NCI-H1417 treated with DMSO at 0.1 percent for 48 hours (cell line): ENCODE measurements around the gene ZNF30.
"Not testable (repeated sequence)": the region's sequence is repeated elsewhere in the genome, so short reads cannot be mapped to it uniquely, and the experiment has no call there.

Source experiments
- DNase-seq: peaks from one replicate; lab custom pipeline; 2025; lab: John Stamatoyannopoulos, UW

ZNF30 gene

DNA sequence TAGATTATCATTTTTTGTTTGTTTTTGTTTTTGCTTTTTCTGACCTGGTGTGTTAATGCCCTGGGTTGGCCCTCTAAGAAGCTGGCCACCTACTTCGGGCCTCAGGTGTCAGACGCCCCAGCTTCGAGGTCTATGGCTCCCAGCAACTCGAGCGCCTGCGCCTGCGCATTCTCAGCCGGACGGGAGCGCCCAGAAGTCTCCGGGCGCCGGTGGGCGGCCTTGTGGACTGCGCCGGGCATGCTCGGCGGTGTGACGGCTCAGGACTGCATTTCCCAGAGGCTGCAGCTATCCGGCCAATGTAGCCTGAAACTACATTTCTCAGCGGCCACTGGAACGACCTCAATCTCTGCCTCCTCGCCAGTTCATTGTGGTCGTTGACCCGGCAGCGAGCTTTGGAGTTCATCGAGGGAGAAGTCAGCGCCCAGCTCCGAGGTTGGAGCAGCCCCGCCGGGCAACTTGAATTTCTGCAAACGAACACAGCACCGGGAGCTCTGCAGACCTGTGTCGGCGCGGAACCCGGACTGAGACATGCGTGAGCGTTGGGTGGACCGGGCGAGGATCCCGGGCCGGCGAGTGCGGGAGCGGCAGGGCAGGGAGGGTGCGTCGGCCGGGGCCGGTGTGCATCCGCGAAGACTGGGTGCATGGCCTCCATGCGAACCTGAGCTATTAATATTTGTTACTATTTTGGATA, at the start of gene ZNF30:
Gene ZNF30 (plus strand): TSS at position 219 of the 691 bp plus-strand sequence. CDS start 3,045 bp downstream, outside the sequence.
- DNase-seq, result peak; percentile 36

DNA sequence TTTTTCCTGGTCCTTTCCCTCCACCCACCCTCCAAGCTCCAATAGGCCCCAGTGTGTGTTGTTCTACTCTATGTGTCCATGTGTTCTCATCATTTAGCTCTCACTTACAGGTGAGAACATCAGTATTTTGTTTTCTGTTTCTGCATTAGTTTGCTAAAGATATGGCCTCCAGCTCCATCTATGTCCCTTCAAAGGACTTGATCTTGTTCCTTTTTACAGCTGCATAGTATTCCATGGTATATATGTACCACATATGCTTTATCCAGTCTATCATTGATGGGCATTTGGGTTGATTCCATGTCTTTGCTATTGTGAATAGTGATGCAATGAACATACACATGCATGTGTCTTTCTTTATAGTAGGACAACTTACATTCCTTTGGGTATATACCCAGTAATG, 47.1 kb upstream of the ZNF30 start:
- DNase-seq, result no peak

DNA sequence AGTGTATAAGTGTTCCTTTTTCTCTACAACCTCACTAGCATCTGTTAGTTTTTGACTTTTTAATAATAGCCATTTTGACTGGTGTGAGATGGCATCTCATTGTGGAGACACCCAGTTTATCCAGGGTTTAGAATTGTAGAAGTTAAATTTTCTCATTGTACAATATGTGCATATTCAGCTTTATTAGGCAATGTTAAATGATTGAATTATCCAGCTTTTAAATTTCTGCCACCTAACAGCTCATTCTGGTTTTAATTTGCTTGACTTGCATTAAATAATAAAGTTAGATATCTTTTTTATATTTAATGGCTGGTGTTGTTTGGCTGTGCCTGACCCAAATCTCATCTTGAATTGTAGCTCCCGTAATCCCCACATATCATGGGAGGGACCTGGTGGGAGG, 46.7 kb upstream of the ZNF30 start:
- DNase-seq, result no peak

DNA sequence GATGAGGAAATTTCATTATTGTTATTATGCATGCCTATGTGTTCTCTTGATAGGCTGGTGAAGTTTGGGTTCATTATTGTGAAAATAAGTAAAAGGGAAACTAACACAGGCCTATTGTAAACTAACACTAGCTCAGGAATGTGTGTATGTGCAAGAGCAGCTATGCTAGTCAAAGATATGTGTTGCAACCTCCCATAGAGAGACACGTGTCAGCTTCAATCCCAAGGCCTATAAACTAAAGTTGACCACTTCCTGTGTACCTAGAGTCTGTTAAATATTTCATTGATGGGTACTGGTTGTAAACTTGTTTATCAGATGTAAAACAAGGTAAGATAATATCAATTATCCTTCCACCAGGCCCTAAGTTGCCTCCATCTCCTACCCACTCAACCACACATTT, 44.7 kb upstream of the ZNF30 start:
- no peak for DNase-seq

DNA sequence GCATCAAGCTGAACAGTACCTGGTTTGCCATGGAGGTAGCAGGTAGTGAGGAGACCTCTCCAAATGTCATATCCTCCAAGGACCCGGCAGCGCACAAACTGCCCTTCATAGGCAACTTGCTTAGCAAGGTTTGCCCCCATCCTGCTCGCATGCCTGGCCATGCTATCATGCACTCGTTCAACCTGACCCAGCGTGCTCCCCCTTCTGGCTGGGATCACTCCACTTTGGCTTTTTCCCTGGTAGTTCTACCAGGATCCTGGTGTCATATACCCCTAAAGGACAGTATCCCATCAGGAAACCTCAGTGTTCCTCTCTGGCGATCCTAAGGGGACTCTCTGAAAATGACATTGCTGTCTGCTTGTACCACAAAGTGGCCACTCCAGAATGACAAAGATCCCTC, 38.6 kb upstream of the ZNF30 start:
- DNase-seq, result no peak

DNA sequence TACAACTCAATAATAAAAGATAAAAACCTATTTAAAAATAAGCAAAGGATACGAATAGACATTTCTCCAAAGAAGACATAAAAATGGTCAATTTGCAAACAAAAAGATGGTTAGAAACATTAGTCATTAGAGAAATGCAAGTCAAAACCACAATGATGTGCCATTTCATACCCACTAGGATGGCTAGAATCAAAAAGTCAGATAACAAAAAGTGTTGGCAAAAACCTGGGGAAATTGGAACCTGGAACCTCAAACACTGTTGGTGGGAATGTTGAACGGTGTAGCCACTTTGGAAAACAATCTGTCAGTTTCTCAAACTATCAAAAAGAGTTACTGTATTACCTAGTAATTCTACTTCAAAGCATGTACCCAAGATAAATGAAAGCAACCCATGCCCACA, 26.5 kb upstream of the ZNF30 start:
- no peak for DNase-seq

DNA sequence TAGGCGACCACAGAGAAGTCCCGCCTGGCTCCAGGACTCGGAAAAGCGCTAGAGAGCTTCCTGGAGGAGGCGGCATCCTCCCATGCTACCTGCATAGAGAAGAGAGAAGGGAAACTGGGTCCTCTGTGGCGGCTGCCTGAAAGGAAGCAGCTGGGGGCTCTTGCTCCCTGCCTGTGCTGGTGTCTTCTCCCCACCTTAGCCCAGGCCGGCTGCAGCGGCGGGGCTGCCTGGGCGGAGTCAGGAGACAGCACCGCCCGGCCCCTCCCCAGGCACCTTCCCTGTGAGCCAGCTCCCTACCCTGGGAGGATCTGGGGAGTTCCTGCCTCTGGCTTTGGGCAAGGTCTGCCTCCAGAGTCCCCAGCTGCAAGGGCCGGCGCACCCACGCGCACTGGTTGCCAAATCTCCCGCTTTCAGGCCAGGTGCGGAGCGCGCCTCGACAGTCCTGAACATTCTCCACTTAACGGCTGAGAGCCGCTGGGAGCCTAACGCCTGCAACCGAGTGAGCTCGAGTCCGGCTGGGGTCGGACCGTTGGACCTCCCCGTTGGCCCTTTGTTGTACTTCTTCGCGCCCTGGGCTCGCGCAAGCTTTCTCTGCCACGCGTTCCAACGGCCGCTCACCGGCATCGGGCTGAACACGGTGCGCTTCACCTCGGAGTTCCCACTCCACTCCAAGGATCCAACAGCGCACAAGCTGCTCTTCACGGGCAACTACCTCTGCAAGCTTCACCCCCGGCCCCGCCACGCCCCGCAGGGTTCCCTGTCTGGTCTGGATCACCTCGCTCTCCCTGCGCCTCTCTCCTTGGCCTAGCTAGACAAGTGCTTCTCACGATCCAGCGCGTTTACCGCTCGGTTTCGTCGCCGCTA, 21.8 kb upstream of the ZNF30 start:
- DNase-seq, result no peak

DNA sequence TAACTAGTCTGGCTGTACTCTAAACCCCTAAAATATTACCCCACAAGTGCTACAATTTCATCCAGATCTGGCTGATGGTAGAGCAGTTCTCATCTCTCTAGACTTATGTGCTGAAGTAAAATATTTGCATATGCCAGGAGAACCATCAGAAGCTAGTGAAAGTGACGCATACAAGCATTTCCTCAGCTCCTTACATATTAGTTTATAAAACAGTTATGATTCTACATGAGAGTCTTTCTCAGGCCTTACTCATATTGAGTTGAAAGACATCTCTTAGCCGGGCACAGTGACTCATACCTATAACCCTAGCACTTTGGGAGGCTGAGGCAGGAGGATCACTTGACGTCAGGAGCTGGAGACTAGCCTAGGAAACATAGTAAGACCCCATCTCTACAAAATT, 15.9 kb upstream of the ZNF30 start:
- DNase-seq, result no peak

DNA sequence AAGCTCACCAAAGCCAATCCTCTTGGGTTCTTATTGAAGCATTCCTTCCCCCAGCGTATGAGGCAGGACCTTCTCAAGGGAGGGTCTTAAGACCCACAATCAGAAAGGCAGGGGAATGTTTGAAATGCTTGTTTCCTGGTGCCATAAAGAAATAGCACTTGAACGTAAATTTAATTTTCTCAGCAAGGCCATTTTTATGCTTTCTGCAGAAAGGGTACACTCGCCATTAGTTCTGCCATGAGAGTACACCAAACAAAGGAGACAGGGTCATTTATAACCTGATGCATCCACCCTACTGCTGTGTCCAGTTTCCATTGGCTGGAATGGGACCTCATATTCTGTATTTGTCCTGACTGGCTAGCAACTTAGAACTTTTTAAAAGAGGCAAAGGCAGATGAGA, 9.6 kb upstream of the ZNF30 start:
- not testable (repeated sequence) for DNase-seq

DNA sequence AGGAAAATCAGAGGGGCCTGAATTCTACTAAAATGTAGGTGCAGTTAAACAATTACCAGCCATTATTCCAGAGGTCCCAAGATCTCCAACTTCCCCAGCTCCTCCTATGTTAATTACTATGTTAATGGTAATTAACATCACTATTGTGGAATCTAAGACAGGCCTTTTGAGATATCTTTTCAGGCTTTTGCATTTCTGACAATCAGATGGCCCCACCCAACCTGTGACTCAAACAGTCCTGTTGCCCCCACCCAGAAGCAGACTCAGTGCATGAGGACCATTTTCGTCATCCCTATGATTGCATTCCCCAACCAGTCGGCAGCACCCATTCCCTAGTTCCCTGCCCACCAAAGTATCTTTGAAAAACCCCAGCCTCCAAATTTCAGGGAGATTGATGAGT, 8.5 kb upstream of the ZNF30 start:
- DNase-seq, result no peak

DNA sequence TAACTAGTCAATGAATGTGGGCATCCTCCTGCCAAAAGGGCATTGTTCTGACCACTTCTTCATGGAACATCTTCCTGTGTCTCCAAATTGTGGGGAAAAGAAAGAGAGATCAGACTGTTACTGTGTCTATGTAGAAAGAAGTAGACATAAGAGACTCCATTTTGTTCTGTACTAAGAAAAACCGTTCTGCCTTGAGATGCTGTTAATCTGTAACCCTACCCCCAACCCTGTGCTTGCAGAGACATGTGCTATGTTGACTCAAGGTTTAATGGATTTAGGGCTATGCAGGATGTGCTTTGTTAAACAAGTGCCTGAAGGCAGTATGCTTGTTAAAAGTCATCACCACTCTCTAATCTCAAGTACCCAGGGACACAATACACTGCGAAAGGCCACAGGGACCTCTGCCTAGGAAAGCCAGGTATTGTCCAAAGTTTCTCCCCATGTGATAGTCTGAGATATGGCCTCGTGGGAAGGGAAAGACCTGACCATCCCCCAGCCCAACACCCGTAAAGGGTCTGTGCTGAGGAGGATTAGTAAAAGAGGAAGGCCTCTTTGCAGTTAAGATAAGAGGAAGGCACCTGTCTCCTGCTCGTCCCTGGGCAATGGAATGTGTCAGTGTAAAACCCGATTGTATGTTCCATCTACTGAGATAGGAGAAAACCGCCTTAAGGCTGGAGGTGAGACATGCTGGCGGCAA, 6.5 kb upstream of the ZNF30 start:
- DNase-seq, result not testable (repeated sequence)

DNA sequence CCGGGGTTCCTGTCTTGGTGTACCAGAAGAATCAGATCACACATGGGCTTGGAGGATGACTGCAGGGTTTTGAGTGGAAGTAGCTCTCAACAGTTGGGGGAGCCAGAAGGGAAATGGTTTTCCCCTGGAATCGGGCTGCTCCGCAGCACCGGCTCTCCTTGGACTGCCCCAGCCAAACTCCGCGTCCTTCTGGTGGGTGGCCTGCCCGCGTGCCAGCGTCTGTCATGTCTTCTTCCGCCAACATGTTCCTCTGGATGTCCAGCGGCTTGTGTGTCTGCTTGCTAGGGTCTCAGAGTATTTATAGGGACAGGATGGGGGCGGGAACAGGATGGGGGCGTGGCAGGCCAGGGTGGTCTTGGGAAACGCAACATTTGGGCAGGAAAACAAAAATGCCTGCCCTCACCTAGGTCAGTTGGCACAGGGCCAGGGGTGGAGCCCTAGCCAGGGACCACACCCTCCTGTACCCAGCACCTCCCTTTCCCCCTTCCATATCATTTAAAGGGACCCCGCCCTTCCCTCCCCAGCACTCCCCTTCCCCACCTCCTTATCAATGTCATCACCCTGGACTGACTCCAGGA, 1.3 kb upstream of the ZNF30 start:
- DNase-seq, result no peak

DNA sequence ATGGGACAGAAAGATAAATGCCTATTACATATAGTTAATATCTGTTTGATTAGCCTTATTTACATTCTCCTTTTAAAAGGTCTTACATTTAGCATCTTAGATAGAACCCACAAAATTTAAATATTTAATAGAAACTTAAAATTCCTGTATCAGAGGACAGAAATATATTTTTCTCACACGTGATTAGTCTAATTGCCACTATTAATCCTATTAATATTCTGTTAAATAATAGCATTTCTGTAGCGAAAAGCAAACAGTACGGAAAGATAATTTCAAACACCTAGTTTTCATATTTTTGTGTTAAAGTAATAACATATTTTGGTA, 380 bp upstream of the ZNF30 start:
- no peak for DNase-seq

DNA sequence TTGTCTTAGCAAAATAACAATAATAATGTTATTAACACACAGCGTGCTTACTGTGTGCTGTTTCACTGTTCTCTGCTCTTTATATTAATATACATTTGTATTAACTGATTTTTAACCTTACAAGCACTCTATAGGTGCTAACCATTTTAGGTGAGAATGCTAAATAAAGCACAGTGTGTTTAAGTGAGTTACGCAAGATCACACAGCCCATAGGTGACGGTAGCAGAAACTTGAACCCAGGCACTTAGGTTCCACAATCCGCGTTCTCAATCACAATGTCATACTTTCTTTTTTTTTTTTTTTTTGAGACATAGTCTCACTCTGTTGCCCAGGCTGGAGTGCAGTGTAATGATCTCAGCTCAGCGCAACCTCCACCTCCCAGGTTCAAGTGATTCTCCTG, 5.8 kb downstream of the ZNF30 start:
- no peak for DNase-seq

DNA sequence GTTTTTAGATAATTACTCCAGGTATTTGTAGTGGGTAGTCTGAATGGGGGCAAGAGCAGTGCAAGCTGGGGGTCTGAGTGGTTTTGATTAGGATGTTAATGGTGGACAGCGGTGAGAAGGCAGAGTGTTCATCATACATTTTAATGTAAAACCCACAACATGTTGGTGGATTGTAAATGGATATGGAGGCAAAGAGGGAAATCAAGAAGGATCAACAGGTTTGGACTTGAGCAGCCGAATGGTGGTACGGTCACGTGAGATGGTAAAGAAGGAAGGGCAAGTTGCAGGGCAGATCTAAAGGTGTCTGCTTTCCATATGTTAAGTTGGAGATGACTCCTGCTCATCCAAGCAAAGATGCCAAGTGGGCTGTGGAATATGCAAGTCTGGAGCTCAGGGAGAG, 9.5 kb downstream of the ZNF30 start:
- no peak for DNase-seq

DNA sequence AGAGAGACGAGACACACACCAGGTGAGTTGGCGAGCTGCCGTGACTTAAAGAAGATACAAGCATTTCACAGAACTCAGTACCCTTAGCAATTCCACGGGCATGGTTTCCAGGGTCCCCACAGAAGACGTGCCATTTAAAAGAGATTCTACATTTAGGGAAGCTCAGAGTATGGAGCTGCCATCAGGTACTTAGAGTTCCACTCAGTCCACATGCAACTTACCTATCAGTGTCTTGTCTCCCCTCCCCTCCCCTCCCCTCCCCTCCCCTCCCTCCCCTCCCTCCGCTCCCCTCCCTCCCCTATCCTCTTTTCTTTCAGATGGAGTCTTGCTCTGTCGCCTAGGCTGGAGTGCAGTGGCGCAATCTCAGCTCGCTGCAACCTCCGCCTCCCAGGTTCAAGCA, 12.2 kb downstream of the ZNF30 start:
- DNase-seq, result no peak

DNA sequence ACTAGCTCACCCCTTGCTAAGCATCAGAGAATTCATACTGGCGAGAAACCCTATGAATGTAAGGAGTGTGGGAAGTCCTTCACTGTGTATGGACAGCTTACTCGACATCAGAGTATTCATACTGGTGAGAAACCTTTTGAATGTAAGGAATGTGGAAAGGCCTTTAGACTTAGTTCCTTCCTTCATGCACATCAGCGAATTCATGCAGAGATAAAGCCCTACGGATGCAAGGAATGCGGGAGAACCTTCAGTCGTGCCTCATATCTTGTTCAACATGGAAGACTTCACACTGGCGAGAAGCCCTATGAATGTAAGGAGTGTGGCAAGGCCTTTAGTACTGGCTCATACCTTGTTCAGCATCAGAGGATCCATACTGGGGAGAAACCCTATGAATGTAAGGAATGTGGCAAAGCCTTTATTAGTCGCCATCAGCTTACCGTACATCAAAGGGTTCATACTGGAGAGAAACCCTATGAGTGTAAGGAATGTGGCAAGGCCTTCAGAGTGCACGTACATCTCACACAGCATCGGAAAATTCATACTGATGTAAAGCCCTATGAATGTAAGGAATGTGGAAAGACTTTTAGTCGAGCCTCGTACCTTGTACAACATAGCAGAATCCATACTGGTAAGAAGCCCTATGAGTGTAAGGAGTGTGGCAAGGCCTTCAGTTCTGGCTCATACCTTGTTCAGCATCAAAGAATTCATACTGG, 17.3 kb downstream of the ZNF30 start:
- DNase-seq, result no peak

DNA sequence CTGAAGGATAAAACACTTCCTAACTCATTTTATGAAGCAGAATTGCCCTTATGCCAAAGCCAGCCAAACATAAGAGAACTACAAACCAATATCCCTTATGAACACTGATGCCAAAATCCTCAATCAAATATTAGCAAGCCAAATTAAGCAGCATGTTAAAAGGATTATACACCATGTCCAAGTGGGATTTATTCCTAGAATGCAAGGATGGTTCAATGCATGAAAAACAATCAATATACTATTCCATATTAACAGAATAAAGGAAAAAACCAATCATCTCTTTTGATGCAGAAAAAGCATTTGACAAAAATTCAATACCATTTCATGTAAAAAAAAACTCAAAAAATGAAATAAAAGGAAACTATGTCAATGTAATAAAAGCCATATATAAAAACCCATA, 26.4 kb downstream of the ZNF30 start:
- DNase-seq, result no peak

DNA sequence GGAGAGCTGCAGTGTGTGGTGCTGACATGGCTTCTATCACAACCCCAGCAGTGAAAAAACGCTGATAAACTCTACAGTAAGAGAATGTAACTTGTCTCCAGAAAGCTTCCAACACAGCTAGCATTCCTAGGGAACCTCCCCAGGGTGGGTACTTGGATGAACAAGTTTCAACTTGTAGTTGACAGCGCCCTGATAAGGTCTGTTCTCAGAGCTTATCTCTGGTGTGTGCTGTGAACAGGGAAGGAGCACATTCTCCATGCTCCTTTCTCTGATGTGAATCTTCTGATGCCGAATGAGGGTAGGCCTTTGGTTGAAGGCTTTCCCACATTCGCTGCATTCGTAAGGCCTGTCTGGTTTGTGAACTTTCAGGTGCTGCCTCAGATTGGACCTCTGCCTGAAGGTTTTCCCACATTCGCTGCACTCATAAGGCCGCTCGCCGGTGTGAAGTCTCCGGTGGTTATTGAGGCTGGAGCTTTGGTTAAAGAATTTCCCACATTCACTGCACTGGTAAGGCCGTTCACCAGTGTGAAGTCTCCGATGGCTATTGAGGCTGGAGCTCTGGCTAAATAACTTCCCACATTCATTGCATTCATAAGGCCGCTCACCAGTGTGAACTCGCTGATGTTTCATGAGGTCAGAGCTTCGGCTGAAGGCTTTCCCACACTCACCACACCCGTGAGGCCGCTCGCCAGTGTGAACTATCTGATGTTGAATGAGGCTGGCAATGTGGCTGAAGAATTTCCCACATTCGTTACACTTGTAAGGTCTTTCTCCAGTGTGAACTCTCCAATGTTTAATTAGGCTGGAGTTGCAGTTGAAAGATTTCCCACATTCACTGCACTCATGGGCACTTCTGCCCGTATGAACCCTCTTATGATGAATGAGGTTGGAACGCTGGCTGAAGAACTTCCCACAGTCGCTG, 31.4 kb downstream of the ZNF30 start:
- no peak for DNase-seq

DNA sequence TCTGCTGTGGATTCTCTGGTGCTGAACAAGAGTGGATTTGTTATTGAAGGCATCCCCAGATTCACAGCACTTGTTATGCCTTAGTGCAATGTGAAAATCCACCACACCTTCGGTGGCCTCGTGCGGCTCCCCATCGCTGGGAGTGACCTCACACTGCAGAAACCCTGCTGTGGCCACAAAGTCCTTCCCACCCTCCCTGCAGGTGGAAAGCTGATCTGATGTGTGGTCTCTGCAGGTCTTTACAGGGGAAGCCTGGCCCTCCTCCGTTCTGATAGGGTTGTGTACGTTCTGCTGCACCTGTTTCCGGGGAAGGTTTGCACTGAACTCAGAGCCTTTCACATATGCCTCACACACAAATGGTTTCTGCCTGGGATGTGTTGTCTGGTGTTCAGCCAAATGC, 32.3 kb downstream of the ZNF30 start:
- no peak for DNase-seq
